ENCODE results near the gene SLC7A1. TPM values are rescaled to one million over a fixed set of nuclear protein-coding genes. Genes with fewer than 3 reads are reported as not detected.

The SLC7A1 gene
- total RNA-seq, 1 donor from 2014 or later, result 42.4 TPM

DNA sequence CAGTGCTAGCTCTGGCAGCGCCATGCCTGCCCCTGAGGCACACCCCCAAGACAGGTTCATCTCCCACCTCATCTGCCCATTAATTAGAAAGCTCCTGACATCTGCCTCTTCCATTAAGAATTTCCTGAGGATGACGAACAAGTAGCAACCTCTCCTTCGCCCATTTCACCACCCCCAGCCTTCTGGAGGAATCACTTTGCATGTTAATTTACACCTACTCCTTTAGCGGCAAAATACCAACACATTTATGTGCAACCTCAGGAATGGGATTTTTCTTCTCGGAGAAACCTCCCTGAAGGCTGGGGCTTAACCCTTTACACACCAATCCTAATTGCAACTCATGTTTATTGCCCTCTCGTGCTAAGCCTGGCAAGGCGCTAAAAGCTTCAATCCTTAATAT, 13.8 kb downstream of the SLC7A1 start:
- Histone ChIP-seq H3K4me3 (ENCODE audit: low read depth, low read length) (no peak overlapping the region), H3K36me3 (ENCODE audit: control insufficient read depth, insufficient read depth, low read length) (no peaks in the 10 kb centered on the region), H3K27me3 (ENCODE audit: control insufficient read depth, insufficient read depth, low read length) (no peaks in the 10 kb centered on the region)
- FAIRE-seq, result no peak
- no peak for DNase-seq (ENCODE audit: low read depth)
- TF ChIP-seq CTCF (IDR thresholded peaks at IDR 0.05; ENCODE audit: insufficient read depth, low read length, severe bottlenecking), result no peak

DNA sequence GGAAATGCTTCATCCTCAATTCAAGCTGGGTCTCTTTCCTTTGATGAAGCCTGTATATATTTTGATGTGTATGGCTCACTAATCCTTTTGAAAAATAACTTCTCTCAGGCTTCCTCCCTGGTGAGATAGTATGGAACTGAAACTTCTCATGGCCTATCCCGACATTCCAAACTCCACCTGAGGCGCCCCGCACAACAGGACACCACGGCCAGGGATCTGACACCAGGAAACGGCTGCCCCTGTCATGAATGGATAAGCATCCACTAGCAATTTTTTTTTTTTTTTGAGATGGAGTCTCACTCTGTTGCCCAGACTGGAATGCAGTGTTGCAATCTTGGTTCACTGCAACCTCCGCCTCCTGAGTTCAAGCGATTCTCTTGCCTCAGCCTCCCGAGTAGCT, 16.4 kb downstream of the SLC7A1 start:
- no peaks in the 10 kb centered on the region for H3K36me3 ChIP-seq (ENCODE audit: control insufficient read depth, insufficient read depth, low read length)
- DNase-seq (ENCODE audit: low read depth), result no peak
- no peak overlapping the region for H3K4me3 ChIP-seq (ENCODE audit: low read depth, low read length)
- no peak for TF ChIP-seq CTCF (IDR thresholded peaks at IDR 0.05; ENCODE audit: insufficient read depth, low read length, severe bottlenecking)
- H3K27me3 ChIP-seq (ENCODE audit: control insufficient read depth, insufficient read depth, low read length), result no peaks in the 10 kb centered on the region
- FAIRE-seq, result no peak

GRCh38 chr13:29578300-29579085, 17.0 kb downstream of the SLC7A1 start:
- Histone ChIP-seq H3K36me3 (ENCODE audit: control insufficient read depth, insufficient read depth, low read length) (no peaks in the 10 kb centered on the region), H3K4me3 (ENCODE audit: low read depth, low read length) (no peak overlapping the region), H3K27me3 (ENCODE audit: control insufficient read depth, insufficient read depth, low read length) (no peaks in the 10 kb centered on the region)
- DNase-seq (ENCODE audit: low read depth) (no peak), FAIRE-seq (no peak)
- no peak for TF ChIP-seq CTCF (IDR thresholded peaks at IDR 0.05; ENCODE audit: insufficient read depth, low read length, severe bottlenecking)

DNA sequence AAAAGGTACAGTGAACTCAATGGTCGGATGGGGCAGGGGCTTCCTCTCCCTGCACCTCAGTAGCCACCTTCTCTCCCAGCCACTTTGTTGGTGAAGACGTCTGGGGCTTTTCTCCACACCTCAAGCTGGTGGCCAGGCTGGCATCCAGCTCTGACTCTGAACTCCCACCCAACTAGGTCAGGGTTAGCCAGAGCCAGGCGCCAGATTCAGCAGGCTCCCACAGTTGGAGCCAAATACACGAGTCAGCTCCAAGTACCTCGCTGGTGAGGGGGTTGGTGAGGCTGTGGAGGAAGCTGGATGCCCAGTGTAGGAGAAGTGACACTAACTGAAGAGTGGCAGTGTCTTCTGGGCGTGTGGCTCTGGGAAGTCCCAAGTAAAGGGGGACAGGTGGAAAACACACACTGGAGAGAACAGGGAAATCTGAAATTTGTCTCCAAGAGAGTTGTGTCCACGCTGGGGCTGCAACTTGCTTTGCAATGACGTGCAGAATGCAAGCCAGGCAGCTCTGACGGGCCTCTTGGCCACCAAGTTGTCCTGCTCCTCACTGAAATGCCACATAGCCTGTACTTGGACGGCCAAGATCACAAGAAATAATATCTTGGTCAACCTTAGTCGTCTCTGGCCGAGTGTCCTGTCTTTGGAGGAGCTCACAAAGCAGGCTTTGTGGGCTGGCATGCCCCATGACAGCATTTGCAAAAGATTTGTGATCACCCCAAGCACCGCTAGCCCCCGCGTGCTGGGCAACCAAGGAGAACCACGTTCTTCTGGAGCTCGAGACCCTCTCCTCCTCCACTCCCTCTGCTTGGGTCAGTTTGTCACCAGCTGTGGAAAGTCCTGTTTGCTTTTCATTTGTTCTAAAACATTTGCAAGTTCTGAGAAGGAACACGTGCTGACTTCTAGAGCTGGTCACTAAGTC, 18.1 kb downstream of the SLC7A1 start:
- no peak for FAIRE-seq
- H3K36me3 ChIP-seq (ENCODE audit: control insufficient read depth, insufficient read depth, low read length), result no peaks in the 10 kb centered on the region
- TF ChIP-seq CTCF (IDR thresholded peaks at IDR 0.05; ENCODE audit: insufficient read depth, low read length, severe bottlenecking), result no peak

GRCh38 chr13:29576581-29576980, 18.9 kb downstream of the SLC7A1 start:
- DNase-seq (ENCODE audit: low read depth), result no peak
- TF ChIP-seq CTCF (IDR thresholded peaks at IDR 0.05; ENCODE audit: insufficient read depth, low read length, severe bottlenecking), result no peak
- Histone ChIP-seq H3K27me3 (ENCODE audit: control insufficient read depth, insufficient read depth, low read length) (no peaks in the 10 kb centered on the region), H3K36me3 (ENCODE audit: control insufficient read depth, insufficient read depth, low read length) (no peaks in the 10 kb centered on the region), H3K4me3 (ENCODE audit: low read depth, low read length) (no peak overlapping the region)
- FAIRE-seq, result peak; percentile 66

More for the DNA sequence above, 18.1 kb downstream of the SLC7A1 start:
- no peak overlapping the region for H3K4me3 ChIP-seq (ENCODE audit: low read depth, low read length)
- DNase-seq (ENCODE audit: low read depth), result no peak
- H3K27me3 ChIP-seq (ENCODE audit: control insufficient read depth, insufficient read depth, low read length), result no peaks in the 10 kb centered on the region
